GM18858 (cell line): ENCODE measurements around the gene SST.
"Not testable (repeated sequence)": the region's sequence is repeated elsewhere in the genome, so short reads cannot be mapped to it uniquely, and the experiment has no call there.

ENCODE experiments used
- ATAC-seq: cut with Tn5 transposase; IDR thresholded peaks from one replicate; pipeline ENCODE4 v1.9.1; 2021; ENCODE audit not compliant: unreplicated experiment

The SST gene

DNA sequence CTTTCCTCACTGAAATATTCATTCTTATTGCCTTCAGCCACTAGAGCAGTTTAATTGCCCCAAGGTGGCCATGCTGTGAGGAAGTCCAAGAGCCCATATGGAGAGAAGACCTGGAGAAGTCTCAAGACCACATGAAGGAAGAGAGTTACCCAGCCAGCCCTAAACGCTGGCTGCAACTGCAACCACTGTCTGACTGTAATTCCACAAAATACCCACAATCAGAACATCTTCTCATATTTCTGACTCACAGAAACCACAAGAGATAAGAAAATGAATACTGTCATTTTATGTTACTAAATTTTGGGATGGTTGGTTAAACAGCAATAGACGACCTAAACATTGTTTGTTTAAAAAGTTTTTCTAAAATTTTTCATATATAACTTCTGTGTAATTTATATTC is 14.7 kb upstream of the SST start:
- ATAC-seq, result no peak

DNA sequence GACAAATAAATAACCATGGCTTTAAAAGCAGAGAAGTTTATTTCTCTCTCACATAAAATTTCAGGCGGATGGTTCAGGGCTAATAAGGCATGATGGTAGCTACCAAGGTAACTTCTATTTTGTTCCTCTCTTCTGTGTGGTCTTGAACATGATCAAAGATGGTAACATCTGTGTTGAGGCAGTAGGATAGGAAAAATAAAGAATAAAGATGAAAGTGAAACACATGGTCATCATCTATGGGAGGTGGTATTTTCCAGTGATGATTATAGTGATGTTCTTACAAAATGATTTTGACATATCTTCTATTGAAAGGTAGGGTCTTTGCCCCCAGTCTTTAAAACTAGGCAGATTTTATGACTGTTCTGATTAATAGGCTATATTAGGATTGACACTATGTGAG is 14.2 kb upstream of the SST start:
- no peak for ATAC-seq

DNA sequence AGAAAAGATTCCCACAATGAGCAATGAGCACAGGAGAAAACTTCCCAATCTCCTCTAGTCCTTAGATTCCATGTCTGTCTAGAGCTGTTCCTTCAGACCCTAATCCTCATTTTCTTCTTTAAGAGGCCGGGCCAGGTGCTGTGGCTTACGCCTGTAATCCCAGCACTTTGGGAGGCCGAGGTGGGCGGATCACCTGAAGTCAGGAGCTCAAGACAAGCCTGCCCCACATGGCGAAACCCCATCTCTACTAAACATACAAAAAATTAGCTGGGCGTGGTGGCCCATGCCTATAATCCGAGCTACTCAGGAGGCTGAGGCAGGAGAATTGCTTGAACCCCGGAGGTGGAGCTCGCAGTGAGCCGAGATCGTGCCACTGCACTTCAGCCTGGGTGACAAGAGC is 11.6 kb upstream of the SST start:
- ATAC-seq, result not testable (repeated sequence)

DNA sequence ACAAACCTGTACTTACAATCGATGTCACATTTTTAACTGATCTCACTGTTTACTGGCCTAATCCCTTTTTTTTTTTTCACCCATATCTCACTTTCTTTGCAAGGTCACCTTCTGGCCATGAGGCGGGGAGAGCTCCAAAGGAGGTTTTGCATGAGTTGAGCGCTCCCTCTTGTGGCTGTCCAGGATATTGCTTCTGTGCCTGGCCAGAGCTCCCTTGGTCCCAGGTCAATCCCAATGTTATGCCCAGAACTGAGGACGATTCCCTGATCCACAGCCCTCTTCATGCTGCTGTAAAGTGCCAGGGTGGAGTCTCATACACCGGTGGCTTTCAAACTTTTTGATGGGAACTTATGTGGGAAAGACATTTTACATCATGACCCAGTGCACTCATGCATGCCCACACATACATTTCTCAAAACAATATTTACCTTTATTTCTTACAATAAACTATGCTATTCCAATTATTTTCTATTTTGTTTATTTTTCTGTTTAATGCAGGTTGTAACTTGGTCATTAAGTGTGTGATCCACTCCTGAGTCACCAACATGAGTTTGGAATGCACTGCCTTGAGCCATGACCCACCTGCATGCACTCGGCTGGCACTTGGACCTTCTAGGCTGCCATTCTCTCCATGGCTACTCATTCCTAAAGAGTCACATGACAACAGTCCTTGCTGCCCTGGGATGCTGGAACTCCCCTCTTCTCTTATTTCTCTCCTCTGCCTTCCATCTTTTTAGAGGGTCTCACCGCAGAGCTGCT is 9.6 kb upstream of the SST start:
- ATAC-seq, result no peak

DNA sequence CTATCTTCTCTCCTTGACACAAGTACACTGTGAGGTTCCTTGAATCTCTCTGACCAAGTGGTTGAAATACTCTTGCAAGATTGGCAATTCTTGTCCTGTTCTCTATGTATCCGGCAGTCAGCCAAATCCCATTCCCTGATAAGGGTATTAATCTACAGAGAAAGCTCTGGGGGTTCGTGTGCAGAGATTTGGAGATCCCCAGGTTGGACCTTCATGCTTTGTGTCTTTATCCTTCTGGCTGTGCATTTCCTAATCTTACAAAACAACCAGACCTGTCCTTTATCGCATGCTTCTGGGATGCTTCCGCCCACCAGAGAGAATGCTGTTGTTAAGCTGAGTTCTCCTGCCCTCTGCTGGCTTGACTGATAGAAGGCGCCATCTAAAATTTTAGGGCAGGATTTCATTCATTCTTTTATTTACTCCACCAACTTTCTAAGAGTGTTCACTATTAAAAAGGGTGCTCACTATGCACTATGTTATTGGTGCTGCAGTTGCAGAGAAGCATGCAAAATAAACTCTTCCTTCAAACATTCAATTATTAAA is 8.6 kb upstream of the SST start:
- ATAC-seq, result no peak

DNA sequence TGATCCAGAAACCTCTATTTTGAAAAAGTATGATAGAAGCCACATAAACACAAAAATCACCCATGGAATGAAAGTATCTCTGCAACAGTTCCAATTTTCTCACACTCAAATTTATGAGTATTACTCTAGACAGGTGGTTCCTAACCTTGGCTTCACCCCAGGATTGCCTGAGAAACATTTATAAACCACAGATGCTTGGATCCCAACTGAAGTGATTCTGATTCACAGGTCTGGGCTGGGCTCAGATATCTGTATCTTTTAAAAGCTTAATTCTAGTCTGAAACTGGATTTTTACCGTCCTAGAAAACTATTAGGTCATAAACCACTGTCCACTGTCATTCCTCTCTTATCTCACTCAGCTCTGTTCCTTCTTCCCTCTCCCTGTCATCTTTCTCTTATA is 7.4 kb upstream of the SST start:
- ATAC-seq, result no peak

DNA sequence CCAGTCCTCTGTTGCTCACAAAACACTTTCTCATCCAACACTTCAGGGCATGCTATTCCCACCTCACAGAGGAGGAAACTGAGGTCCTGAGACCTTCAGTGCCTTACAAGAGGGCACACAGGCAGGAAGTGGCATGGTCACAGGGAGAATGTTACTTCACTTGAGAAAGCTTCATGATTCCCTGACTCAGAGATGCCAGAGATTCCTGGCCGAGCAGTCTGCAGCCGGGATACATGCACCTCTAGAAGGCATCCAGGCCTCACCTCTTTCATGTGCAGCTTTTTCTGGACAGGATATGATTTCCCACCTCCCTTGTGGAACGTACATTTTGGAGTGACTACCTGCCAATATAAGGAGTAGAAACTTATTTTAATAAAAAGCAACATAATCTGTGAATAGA is 2.8 kb upstream of the SST start:
- no peak for ATAC-seq

DNA sequence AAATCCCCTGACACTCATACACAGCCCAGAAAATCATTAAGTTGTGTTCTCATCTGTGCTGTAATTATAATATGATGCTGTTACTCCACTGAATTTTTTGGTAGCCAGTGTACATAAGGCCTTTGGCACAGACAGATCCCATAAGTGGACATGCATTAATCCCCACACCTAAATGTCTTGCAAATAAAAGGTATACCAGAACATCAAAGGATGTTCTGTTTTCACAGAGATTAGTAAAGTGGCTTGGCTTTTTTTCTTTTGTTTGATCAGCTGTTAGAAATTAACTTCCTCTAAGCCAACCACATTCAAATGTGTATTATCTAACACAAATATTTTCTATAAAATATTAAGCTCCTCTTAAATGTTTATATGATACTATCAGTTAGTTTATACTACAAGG is 2.7 kb downstream of the SST start:
- no peak for ATAC-seq

DNA sequence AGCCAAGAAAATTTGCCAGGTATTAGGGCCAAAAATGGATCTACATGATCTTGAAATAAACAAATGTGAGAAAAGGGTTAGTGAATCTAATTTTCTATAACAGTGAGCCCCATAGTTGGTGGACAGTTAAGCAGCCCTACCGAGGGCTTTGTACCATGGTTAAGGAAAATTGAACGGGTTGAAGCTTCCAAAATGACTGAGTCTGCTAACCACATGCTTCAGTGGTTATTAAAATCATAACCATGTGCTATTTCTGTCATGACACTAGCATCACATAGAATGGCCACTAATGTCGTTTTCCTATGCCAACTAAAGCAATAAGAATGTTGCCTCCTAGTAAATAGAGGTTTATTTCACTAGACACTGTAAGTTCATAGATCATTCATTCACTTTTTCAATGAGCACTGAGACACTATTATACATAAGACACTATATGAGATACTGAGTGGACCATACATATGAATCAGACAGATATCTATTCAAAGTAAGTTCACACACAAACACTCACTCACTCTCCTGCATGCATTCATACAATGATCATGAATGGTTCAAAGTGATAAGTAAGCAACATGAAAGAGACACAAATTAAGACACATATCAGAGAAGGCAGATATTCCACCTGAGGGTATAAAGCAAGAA is 4.3 kb downstream of the SST start:
- ATAC-seq, result no peak

DNA sequence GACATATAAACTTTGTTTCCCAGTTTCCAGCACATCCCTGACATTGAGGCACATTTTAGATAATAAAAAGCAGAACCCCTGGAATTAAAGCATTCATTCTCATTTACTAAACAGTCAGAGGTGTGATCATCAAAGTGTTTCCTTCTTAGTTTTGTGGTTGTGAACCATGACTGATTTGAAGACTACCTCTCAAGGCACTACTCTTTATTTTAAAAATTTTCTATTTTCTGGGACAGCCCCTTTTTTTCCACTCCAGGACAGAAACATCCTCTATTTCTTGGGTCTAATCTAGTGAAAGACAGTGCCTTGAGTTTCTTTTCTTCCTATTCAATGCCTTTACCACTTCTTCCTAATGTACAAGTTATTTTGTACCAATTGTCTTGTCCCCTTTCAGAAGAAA is 5.2 kb downstream of the SST start:
- no peak for ATAC-seq

DNA sequence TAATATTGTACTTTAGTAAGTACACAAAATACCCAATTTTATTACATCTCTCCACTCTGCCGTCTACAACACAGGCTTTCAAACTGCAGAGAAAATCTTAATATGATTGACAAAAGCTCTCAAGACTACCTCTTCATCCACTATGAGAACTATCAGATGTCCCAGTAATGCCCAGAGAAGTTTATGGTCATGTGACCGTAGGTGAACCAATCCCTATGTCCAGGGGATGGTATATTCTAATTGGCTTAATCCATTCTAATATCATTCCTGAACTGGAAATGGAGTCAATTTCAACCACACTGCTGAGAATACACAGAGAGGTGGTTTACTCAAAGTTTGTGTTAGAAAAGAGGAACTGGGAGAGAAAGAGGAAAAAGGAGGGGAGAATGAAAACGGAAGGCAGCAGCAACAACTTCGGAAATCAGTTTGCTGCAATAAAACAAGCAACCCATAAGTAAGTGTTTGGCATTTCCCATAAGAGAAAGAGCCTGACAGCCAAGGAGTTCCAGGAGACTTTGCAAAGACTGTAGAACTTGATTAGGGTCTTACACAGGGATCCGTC is 7.3 kb downstream of the SST start:
- no peak for ATAC-seq

DNA sequence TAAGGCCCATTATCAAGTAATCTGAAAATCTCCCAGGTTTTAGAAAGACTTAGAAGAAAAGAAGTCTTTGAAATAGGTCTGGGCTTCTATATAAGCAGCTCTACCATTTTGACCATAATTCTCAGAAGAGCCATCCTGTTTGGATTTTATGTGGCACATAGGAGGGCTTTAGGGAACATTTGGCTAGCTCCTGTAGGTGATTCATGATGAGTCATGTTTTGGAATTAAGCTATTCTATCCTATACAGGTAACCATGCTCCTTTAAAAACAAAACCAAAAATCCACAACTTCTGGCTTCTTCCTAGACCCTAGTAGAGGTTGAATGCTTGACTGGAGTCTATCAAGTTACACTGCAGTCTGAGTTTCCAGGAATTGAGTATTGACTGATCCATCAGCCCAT is 8.9 kb downstream of the SST start:
- ATAC-seq, result no peak

DNA sequence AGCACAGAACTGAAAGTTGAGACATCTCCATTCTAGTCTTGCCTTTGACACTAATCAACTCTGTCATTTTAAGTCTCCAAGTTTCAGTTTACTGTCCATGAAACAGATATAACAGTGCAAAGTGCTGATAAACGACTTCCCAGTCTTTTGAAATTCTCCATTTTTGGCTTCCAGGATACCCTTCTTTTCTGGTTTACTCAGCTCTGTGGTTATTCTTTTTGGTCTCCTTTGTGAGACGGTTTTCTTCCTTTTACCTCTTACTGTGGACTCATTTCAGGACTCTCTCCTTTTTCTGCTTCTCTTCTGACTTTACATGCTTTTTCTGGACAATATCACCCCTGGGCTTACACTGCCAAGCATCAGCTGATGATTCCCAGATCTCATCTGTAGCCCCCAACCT is 18.9 kb downstream of the SST start:
- ATAC-seq, result no peak

DNA sequence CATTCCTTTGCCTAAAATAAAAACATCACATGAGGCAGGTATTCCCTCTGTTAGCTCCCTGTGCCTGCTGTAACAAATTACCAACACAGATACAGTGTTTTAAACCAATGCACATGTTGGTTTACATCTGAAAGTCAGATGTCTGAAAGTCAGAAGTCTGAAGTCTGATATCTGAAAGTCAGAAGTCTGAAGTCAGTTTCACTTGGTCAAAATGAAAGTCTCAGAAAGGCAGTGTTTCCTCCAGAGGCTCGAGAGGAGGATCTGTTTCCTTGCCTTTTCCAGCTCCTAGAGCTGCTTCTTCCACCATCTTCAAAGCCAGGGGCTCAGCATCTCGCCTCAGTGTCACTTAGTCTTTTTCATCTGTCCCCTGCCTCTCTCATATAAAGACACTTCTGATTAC is 22.0 kb downstream of the SST start:
- peak; percentile 80 for ATAC-seq

DNA sequence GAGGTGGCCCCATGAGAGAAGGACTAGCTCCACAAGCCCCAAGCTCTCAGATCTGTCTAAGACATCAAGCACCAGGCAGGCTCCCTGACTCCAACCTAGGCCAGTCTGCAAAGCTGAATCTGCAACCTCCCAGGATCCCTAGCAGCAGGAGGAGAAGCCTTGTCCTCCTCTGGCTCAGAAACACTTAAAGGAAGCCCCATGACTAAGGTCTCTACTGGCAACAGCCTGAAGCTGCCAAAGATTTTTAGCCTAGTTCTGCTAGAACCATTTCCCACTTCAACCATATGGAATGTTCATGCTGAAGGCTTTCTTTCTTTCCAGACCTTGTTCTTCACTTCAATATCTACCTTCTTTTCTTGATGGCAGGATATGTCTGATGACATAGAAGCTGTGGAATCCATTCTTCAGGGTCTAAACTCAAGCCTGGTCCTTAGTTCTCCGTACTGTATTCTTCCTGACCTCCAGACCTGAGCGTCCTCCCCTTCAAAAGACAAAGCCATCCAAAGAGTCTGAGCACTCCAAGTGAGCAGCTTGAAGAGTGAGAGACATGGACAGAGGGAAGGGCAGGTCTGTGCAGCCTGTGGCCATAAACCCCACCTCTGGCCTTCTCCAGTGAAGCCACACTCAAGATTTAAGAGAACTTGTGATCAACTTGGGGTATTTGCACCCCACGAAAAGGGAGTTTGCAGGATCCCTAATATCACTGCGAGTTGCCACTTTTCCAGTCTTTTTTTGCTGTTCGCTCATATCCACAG is 23.1 kb downstream of the SST start:
- no peak for ATAC-seq

DNA sequence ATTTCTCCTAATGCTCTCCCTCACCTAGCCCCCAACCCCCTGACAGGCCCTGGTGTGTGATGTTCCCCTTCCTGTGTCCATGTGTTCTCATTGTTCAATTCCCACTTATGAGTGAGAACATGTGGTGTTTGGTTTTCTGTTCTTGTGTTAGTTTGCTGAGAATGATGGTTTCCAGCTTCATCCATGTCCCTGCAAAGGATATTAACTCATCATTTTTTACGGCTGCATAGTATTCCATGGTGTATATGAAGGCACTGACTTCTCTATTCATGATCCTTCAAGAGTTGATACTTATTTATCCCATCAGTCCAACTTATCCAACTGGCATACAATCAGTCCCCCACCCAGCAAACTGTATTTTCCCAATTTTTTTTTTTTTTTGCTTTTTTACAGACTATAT is 24.8 kb downstream of the SST start:
- not testable (repeated sequence) for ATAC-seq

DNA sequence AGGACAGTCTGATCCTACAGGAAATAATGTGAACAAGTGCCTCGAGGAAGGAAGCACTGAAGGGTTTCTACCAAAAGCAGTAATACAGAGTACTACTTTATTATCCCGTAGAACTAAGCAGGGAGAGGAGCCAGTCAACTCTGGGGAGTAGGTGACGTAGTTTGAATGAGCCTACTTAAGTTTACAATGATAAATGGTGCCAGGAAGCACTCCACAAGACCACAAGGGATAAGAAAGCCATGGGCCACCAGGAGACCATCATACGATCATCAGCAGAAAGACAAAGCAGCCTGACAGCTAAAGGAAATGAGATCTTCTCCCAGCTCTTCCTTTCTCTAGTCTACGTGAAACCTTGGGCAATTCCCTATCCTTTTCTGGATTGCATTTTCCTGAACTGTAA is 27.3 kb downstream of the SST start:
- ATAC-seq, result no peak

DNA sequence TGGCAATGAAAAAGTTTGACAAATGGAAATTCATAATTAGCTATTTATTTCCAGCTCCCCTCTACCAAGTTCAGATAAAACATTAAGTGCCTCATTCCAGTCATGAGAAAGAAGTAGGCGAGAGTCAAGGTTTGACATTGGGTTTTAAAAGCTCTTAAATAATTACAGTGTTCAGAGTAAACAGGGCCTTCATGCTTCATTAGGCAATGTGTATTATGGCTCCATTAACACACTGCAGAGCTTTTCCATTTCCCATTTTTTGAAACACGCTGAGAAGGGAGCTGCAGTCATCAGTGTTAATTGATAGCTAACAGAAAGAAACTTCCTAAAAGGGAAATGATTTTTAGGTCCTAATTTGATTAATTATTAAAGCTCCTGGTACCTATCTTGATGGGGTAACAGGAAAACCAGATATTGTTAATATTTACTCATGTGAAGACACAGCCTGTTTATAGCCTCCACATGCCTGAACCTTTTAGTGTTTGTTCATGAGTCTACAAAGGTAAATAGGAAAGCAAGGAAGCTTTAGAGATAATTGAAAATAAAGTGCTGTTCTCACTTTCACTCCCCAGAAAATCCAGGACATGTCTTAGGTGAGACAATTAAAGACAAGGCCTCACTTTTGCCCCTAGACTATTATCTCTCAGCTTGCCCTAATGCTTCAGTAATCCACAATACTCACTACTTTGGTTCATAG is 28.7 kb downstream of the SST start:
- ATAC-seq, result no peak

DNA sequence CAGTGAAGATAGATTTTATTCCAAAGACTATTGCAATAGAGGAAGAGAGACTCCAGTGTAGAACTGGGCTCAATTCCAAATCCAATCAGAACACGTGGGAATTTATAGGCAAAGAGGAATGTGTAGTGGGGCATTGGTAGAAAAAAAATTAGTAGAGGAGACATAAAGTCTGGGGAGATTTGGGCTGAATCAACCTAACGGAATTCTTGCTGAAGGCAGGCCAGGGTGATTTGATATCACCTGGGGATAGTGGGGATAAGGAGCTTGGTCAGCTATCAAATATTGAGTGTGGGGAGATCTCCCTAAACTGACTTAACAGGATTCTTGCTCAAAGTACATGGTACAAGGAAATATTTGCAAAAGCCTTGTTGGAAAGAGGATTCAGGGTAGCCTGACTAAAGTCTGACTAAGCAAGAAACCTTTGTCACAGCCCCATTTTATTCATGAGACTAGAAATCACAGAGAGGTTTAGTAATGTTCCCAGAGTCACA is 29.6 kb downstream of the SST start:
- ATAC-seq, result no peak

DNA sequence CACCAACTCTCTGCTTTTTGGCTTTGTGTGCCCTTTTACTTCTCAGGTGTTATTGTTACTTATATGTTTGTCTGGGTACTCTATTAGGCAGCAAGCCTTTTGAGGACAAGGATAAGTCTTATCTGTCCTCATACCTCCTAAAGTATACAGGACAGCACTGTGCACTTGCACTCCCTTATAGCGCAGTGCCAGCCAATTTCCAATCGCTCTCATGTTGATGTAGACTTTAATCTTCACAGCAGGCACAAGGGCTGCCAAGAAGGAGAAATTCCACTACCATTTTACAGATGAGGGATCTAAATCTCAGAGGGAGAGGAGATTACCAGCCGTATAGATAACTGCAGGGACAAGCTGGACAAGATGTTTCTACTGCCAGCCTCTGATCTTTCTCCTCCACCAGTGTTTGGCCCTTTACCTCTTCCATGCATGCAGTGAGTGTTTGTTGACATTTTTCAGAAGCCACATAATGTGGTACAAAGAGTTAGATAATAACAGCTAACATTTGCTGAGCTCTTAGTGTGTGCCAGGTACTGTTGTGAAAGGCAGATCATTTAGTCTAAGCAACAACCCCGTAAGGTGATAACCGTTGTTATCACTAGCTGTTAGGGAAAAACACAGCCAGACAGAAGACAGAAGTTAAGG is 30.1 kb downstream of the SST start:
- no peak for ATAC-seq
